Transverse colon (tissue), 3 donors: ENCODE measurements around the gene ABO.

Experiments used
- CTCF ChIP-seq, 5 experiments: fragments of 200-600 bp in 3 of 5; fragments of 450-650 bp in 2 of 5; sonication (generic) in 3 of 5; IDR thresholded peaks; 1 replicate in 2 of 5; 2 replicates in 3 of 5; pipeline ENCODE4 v1.5.1; 2016 to 2017; ENCODE audit warnings: antibody characterized with exemption in 5 of 5, inconsistent platforms in 3 of 5, mild to moderate bottlenecking in 2 of 5, moderate library complexity in 1 of 5
- POLR2A ChIP-seq: fragments of 450-650 bp; IDR thresholded peaks from one replicate; pipeline ENCODE4 v1.6.1; 2016; ENCODE audit warnings: antibody characterized with exemption, mild to moderate bottlenecking, moderate library complexity

- TF ChIP-seq CTCF (IDR thresholded peaks at IDR 0.05) (no peak), POLR2A (no peak)
Measured at GRCh38 chr9:133226219-133227171, 48.5 kb downstream of the ABO start.
